ENCODE measurements around the gene PIP5KL1.

DNA sequence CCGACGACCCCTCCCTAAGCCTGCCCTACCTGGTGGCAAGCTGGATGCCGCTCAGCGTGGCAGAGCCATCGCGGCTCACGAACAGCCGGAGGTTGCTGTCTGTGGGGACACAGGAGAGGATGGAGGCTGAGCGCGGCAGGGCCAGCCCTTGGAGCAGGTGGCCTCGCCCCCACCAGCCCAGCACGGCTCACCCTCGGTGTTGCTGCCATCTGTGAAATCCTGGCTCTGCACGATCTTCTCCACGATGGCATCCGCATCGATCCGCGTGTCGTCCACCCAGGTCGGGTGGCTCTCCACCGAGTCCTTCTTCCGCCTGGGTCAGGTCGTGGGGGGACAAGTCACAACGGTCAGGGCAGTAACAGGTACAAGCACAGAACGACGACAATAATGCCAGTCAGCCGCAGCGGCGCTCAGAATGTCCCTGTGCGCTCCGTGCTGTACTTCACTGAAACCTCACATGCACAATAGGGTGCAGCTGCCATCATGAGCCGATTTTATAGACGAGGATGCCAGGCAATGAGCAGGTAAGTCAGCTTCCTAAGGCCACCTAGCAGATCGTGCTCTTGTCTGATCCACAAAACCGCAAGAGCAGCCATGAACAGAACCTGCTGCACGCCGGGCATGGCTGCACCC lies 14.1 kb upstream of the PIP5KL1 start:
- TF ChIP-seq, protein P1, sequence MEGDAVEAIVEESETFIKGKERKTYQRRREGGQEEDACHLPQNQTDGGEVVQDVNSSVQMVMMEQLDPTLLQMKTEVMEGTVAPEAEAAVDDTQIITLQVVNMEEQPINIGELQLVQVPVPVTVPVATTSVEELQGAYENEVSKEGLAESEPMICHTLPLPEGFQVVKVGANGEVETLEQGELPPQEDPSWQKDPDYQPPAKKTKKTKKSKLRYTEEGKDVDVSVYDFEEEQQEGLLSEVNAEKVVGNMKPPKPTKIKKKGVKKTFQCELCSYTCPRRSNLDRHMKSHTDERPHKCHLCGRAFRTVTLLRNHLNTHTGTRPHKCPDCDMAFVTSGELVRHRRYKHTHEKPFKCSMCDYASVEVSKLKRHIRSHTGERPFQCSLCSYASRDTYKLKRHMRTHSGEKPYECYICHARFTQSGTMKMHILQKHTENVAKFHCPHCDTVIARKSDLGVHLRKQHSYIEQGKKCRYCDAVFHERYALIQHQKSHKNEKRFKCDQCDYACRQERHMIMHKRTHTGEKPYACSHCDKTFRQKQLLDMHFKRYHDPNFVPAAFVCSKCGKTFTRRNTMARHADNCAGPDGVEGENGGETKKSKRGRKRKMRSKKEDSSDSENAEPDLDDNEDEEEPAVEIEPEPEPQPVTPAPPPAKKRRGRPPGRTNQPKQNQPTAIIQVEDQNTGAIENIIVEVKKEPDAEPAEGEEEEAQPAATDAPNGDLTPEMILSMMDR (IDR thresholded peaks at IDR 0.05; ENCODE audit: extremely low read depth in 1 of 2, insufficient read depth in 1 of 2, low read depth in 1 of 2, low read length in 2 of 2) = no peak
- no peak for TF ChIP-seq EZH2 (IDR thresholded peaks at IDR 0.05; ENCODE audit: borderline replicate concordance, low read depth, low read length, severe bottlenecking)
- TF ChIP-seq POLR2A (IDR thresholded peaks at IDR 0.05; ENCODE audit: low read depth, low read length) = no peak

All from endothelial cell of umbilical vein (primary cell).